Ascending aorta (tissue), 2 donors: ENCODE measurements around the gene NABP2. TPM values are rescaled to one million over a fixed set of nuclear protein-coding genes. Genes with fewer than 3 reads are reported as not detected.

Source experiments
- DNase-seq, 2 donors: peaks; one replicate each; pipeline ENCODE4 v3.0.0-alpha.2; 2019; ENCODE audit warnings: low spot score in 2 of 2
- H3K27ac ChIP-seq, 2 donors: fragments of 200-600 bp; sonication (generic); one replicate each; pipeline ENCODE4 v1.5.1; 2016 to 2017; ENCODE audit warnings: mild to moderate bottlenecking in 1 of 2
- H3K27me3 ChIP-seq: fragments of 200-600 bp; sonication (generic); one replicate; pipeline ENCODE4 v1.5.1; 2017
- H3K36me3 ChIP-seq, 2 donors: fragments of 200-600 bp; sonication (generic); one replicate each; pipeline ENCODE4 v1.5.1; 2016
- H3K4me1 ChIP-seq, 2 donors: fragments of 200-600 bp; sonication (generic); one replicate each; pipeline ENCODE4 v1.5.1; 2016 to 2017; ENCODE audit warnings: mild to moderate bottlenecking in 1 of 2
- H3K4me3 ChIP-seq, 2 donors: fragments of 200-600 bp; sonication (generic); one replicate each; pipeline ENCODE4 v1.5.1; 2016 to 2017; ENCODE audit warnings: mild to moderate bottlenecking in 1 of 2
- H3K9me3 ChIP-seq, 2 donors: fragments of 200-600 bp; sonication (generic); one replicate each; pipeline ENCODE4 v1.5.1; 2016
- intact Hi-C: fragments of 100-400 bp; cut with DNase I; formaldehyde crosslinking; loops from one replicate; pipeline ENCODE4 v1.15.1; 2023
- total RNA-seq: library from RNA; depleted of rRNA; stranded (reverse); fragments of >200 nt; gene quantifications from one replicate; pipeline ENCODE4 v1.1.0, GENCODE V29; 2016
- TF ChIP-seq, protein P1 (sequence below), 3 experiments: fragments of 200-600 bp in 2 of 3; fragments of 450-650 bp in 1 of 3; sonication (generic) in 2 of 3; IDR thresholded peaks; one replicate each; pipeline ENCODE4 v1.5.1; 2016 to 2019; ENCODE audit warnings: antibody characterized with exemption in 3 of 3, mild to moderate bottlenecking in 1 of 3, moderate library complexity in 1 of 3

NABP2 gene
- total RNA-seq, 1 donor from 2014 or later = 2.8 TPM

GRCh38 chr12:56247923-56248322 is 23.8 kb downstream of the NABP2 start:
- H3K4me1 ChIP-seq = no peaks in the 10 kb centered on the region

DNA sequence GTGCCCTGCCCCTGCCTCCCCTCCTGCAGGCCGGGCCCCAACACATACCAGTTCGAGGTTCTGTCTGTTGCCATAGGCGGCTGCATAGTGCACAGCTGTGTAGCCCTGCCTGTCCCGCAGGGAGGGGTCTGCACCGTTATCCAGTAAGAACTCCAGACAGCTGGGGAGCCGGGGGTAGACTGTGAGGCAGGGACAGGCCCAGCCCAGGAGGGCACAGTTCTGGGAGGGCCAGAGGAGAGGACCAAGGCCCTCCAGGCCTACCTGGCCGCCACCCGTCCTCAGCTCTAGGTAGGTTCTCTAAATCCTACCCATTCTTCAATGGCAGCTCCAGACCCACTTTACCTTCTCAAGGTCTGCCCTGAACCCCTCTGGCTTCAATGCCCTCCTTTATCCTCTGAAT is 24.6 kb downstream of the NABP2 start:
- Histone ChIP-seq H3K27me3 (no peaks in the 10 kb centered on the region), H3K36me3 (peaks cover 93 to 100% of the 10 kb centered on the region in 2 donors), H3K4me3 (no peak overlapping the region), H3K27ac (no peak overlapping the region), H3K9me3 (no peaks in the 10 kb centered on the region), H3K4me1 (no peaks in the 10 kb centered on the region)
- intact Hi-C loops = no loop called here
- TF ChIP-seq, protein P1, sequence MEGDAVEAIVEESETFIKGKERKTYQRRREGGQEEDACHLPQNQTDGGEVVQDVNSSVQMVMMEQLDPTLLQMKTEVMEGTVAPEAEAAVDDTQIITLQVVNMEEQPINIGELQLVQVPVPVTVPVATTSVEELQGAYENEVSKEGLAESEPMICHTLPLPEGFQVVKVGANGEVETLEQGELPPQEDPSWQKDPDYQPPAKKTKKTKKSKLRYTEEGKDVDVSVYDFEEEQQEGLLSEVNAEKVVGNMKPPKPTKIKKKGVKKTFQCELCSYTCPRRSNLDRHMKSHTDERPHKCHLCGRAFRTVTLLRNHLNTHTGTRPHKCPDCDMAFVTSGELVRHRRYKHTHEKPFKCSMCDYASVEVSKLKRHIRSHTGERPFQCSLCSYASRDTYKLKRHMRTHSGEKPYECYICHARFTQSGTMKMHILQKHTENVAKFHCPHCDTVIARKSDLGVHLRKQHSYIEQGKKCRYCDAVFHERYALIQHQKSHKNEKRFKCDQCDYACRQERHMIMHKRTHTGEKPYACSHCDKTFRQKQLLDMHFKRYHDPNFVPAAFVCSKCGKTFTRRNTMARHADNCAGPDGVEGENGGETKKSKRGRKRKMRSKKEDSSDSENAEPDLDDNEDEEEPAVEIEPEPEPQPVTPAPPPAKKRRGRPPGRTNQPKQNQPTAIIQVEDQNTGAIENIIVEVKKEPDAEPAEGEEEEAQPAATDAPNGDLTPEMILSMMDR (IDR thresholded peaks at IDR 0.05) = no peak
- DNase-seq = no peak

More at GRCh38 chr12:56247923-56248322, 23.8 kb downstream of the NABP2 start:
- TF ChIP-seq, protein P1 (IDR thresholded peaks at IDR 0.05) = no peak
- intact Hi-C loops = no loop called here
- H3K27me3 ChIP-seq = no peaks in the 10 kb centered on the region
- peaks cover 93 to 100% of the 10 kb centered on the region in 2 donors for H3K36me3 ChIP-seq
- no peaks in the 10 kb centered on the region for H3K9me3 ChIP-seq
- no peak overlapping the region for H3K4me3 ChIP-seq
- no peak overlapping the region for H3K27ac ChIP-seq
- no peak for DNase-seq

- Histone ChIP-seq H3K9me3 (no peaks in the 10 kb centered on the region), H3K4me3 (no peak overlapping the region), H3K36me3 (peaks cover 75 to 83% of the 10 kb centered on the region in 2 donors), H3K4me1 (peaks cover 3 to 12% of the 10 kb centered on the region in 2 donors), H3K27me3 (no peaks in the 10 kb centered on the region), H3K27ac (no peak overlapping the region)
- DNase-seq = no peak
- TF ChIP-seq, protein P1 (IDR thresholded peaks at IDR 0.05) = no peak
- intact Hi-C loops = no loop called here
Measured at GRCh38 chr12:56252649-56253048, 28.5 kb downstream of the NABP2 start.

DNA sequence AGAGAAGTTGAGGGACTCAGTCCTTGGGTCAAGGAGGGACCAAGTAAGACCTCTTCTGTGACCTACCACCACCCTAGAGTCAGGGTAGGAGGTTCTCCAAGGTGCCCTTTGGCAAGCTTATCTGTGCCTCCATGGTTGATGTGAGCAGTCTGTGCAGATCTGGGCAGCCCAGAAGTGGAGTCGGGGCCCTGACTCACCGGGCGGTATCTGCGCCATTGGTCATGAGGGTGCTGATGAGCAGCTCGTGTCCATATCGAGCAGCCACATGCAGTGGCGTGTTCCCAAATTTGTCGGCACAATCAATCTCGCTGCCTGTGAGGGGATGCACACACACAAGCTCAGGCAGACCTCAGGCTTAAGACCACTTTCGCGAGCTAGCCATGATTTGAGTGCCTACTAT is 28.9 kb downstream of the NABP2 start:
- TF ChIP-seq, protein P1 (IDR thresholded peaks at IDR 0.05) = no peak
- H3K4me3 ChIP-seq = no peak overlapping the region
- H3K4me1 ChIP-seq = peaks cover 3 to 12% of the 10 kb centered on the region in 2 donors
- intact Hi-C loops = no loop called here
- peaks cover 71 to 79% of the 10 kb centered on the region in 2 donors for H3K36me3 ChIP-seq
- DNase-seq = no peak
- no peak overlapping the region for H3K27ac ChIP-seq
- H3K27me3 ChIP-seq = no peaks in the 10 kb centered on the region
- no peaks in the 10 kb centered on the region for H3K9me3 ChIP-seq

DNA sequence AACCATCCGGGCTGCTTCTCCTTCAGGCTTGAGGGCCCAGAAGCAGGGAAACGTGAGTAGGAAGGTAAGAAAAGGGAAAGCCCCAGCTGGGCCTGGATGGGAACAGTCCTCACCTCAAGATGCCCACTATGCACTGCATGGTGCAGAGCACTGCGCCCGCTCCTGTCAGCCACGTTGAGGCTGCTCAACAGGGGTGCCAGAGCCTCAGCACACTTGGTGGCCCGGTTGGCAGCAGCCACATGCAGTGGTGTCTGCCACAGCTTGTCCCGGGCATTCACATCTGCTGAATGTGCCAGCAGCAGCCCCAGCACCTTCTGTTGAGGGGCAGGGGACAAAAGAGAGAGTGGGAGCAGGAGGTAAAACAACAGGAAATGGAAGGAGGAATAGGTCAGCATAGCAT is 31.5 kb downstream of the NABP2 start:
- Histone ChIP-seq H3K27me3 (no peaks in the 10 kb centered on the region), H3K9me3 (no peaks in the 10 kb centered on the region), H3K4me1 (peaks cover 3 to 19% of the 10 kb centered on the region in 2 donors), H3K4me3 (no peak overlapping the region), H3K27ac (no peak overlapping the region), H3K36me3 (peaks cover 47 to 53% of the 10 kb centered on the region in 2 donors)
- intact Hi-C loops = no loop called here
- DNase-seq = no peak
- TF ChIP-seq, protein P1 (IDR thresholded peaks at IDR 0.05) = no peak
